GM23248 (cell line): ENCODE results near the gene KCND1.

Experiments used
- EZH2 ChIP-seq: fragments of 200-600 bp; sonication (generic); IDR thresholded peaks from 2 replicates; pipeline ENCODE4 v1.6.1; 2018; ENCODE audit warnings: antibody characterized with exemption, mild to moderate bottlenecking; ENCODE audit not compliant: insufficient read depth, poor library complexity, severe bottlenecking
- EZH2phosphoT487 ChIP-seq: fragments of 200-600 bp; sonication (generic); IDR thresholded peaks from 2 replicates; pipeline ENCODE4 v1.6.1; 2018; ENCODE audit warnings: antibody characterized with exemption, moderate library complexity, mild to moderate bottlenecking, low read depth; ENCODE audit not compliant: insufficient read depth

DNA sequence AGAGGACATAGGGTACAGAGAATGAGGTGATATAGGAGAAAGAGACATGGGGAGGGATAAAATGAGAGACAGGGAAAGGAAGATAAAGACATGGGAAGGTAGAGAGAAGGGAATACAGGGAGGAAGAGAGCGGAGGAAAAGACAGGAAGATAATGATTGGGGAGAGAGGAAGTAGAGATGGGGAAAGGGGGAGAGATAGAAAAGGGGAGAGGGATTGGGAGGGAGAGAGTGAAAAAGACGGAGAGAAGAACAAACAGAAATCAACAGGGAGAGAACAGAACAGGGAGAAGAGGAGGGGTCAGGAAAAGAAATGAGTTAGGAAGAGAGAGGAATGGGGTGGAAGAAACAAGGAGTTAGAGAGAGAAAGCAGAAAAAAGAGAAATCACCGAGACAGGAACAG lies 25.8 kb upstream of the KCND1 start:
- TF ChIP-seq EZH2, result no peak
- TF ChIP-seq EZH2phosphoT487, result no peak
